ENCODE results near the gene M1AP.

DNA sequence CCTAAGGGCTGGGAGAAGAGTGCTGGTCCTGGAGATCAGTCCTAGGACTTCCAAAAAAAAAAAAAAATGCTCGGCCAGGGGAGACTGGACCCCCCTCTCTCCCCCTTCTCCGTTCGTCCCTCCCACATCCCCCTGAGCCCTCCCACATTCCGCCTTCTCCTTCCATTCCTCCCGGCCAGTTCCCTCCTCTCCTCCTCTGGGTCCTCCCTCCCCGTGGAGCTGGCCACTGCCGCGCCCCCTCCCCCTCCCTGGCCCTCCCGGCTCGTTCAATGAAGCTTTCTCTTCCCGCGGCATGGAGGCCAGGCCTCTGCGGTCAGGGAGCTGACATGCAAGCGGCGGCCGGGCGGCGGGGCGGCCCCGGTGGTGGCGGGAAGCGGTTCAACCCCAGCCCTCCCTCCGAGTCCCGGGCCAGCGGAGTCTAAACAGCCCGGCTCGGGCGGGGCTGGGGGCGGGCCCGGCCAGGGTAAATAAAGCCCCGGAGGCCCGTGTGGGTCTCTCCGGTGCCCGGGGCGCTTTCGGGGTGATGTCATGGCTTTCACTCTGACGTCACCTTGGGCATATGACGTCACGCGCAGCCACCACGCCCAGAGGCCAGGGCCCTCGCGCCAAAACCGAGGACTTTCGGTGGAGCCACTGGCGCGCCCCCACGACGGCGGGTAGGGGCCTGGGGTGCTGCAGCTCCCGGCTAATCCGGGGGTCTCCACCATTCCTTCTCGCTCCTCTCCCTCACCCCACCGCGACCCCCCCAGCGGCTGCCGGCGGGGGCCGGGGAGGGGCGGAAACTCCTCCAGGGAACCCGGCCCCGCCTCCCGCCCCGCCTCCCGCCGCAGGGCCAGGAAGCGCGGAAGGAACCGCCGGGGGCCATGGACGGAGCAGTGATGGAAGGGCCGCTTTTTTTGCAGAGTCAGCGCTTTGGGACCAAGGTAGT is 94.0 kb downstream of the M1AP start, which contains the start of the genes DOK1 and LOXL3:
- TF ChIP-seq CTCF (conservative IDR thresholded peaks at IDR 0.05; ENCODE audit: low read depth, low read length), result no peak
- no peak for TF ChIP-seq NFE2L2 (IDR thresholded peaks at IDR 0.05; ENCODE audit: low read depth, low read length)
- no peak for TF ChIP-seq CEBPB (IDR thresholded peaks at IDR 0.05; ENCODE audit: low read depth, low read length)
- TF ChIP-seq RCOR1 (IDR thresholded peaks at IDR 0.05; ENCODE audit: insufficient replicate concordance, low read length), result no peak
